B cell (primary cell): ENCODE measurements around the gene ELOVL1. TPM values are rescaled to one million over a fixed set of nuclear protein-coding genes. Genes with fewer than 3 reads are reported as not detected.
A peak's percentile ranks its signal among the peaks of the same experiment; 100 is the strongest.

Experiments
- ATAC-seq: fragments of 200-7000 bp; cut with Tn5 transposase; one replicate; pipeline ENCODE4 v1.10.0; 2021; ENCODE audit warnings: low read depth, mild to moderate bottlenecking, moderate number of reproducible peaks, moderate library complexity
- CTCF ChIA-PET: fragments of 350-600 bp; sonication (Branson Sonifier 250); formaldehyde crosslinking; loops from one replicate; lab custom pipeline; 2021; ENCODE audit warnings: antibody characterized with exemption, inconsistent platforms; lab: Charles Lee
- POLR2A ChIA-PET: fragments of 350-600 bp; sonication (Branson Sonifier 250); formaldehyde crosslinking; loops from one replicate; lab custom pipeline; 2021; ENCODE audit warnings: antibody characterized with exemption; lab: Charles Lee
- DNase-seq: peaks from one replicate; pipeline ENCODE4 v3.0.0; 2013
- H2AFZ ChIP-seq: 2 replicates; pipeline ENCODE4 v1.6.1; 2012; ENCODE audit warnings: mild to moderate bottlenecking, low read depth, low read length; ENCODE audit not compliant: insufficient read depth, poor library complexity, severe bottlenecking
- H3K27ac ChIP-seq, 2 donors: 1 replicate in 1 of 2; 2 replicates in 1 of 2; pipeline ENCODE4 v1.5.1; 2012 to 2013; ENCODE audit warnings: low read length in 2 of 2, mild to moderate bottlenecking in 2 of 2, moderate library complexity in 1 of 2
- H3K27me3 ChIP-seq, 4 experiments: fragments of 200-600 bp in 1 of 4; sonication (generic) in 1 of 4; replicated peaks in 1 of 4; 1 replicate in 2 of 4; 2 replicates in 2 of 4; pipeline versions ENCODE4 v1.6.1 to v1.7.0; 2013 to 2016; ENCODE audit warnings: low read length in 3 of 4, mild to moderate bottlenecking in 2 of 4, mixed read lengths in 1 of 4, moderate library complexity in 1 of 4; ENCODE audit not compliant: insufficient read depth in 4 of 4, control insufficient read depth in 3 of 4; ENCODE audit errors: control extremely low read depth in 1 of 4
- H3K36me3 ChIP-seq, 2 experiments: replicated peaks in 1 of 2; 1 replicate in 1 of 2; 2 replicates in 1 of 2; pipeline versions ENCODE4 v1.6.1 to v1.7.1; 2013; ENCODE audit warnings: low read length in 1 of 2; ENCODE audit not compliant: insufficient read depth in 2 of 2, control insufficient read depth in 1 of 2; ENCODE audit errors: control extremely low read depth in 1 of 2, extremely low read depth in 1 of 2
- H3K4me1 ChIP-seq, 2 donors: fragments of 200-600 bp in 1 of 2; sonication (generic) in 1 of 2; 1 replicate in 1 of 2; 2 replicates in 1 of 2; pipeline versions ENCODE4 v1.5.1 to v1.6.1; 2013 to 2017; ENCODE audit warnings: low read length in 2 of 2; ENCODE audit not compliant: control insufficient read depth in 2 of 2, insufficient read depth in 2 of 2
- H3K4me2 ChIP-seq: replicated peaks from 2 replicates; pipeline ENCODE3; 2012; ENCODE audit warnings: mild to moderate bottlenecking, low read depth, low read length; ENCODE audit not compliant: poor library complexity, severe bottlenecking
- H3K4me3 ChIP-seq, 5 experiments: fragments of 200-600 bp in 1 of 5; sonication (generic) in 1 of 5; 1 replicate in 3 of 5; 2 replicates in 2 of 5; pipeline versions ENCODE4 v1.5.1 to v1.7.0; 2011 to 2016; ENCODE audit warnings: low read length in 4 of 5, mild to moderate bottlenecking in 4 of 5, low read depth in 2 of 5, control low read depth in 1 of 5, moderate library complexity in 1 of 5; ENCODE audit not compliant: insufficient read depth in 1 of 5; ENCODE audit errors: control extremely low read depth in 1 of 5, extremely low read depth in 1 of 5
- H3K79me2 ChIP-seq: fragments of 200-600 bp; sonication (generic); one replicate; pipeline ENCODE4 v1.6.0; 2016; ENCODE audit warnings: low read length; ENCODE audit not compliant: control insufficient read depth, insufficient read depth
- H3K9ac ChIP-seq: fragments of 200-600 bp; sonication (generic); 2 replicates; pipeline ENCODE4 v1.6.1; 2017; ENCODE audit warnings: mild to moderate bottlenecking, low read length, moderate library complexity
- H3K9me3 ChIP-seq, 3 donors: one replicate each; pipeline versions ENCODE4 v1.6.1 to v1.7.1; 2013; ENCODE audit warnings: low read length in 2 of 3; ENCODE audit not compliant: control insufficient read depth in 2 of 3, insufficient read depth in 1 of 3; ENCODE audit errors: control extremely low read depth in 1 of 3
- H4K20me1 ChIP-seq: 2 replicates; pipeline ENCODE4 v1.6.0; 2012; ENCODE audit warnings: mild to moderate bottlenecking, low read length; ENCODE audit not compliant: insufficient read depth, control insufficient read depth, poor library complexity, severe bottlenecking
- H3K27ac Mint-ChIP-seq: one replicate; pipeline ENCODE4 v1.8.0; 2021; ENCODE audit warnings: mixed read lengths
- H3K27me3 Mint-ChIP-seq: one replicate; pipeline ENCODE4 v1.8.0; 2021; ENCODE audit warnings: mixed read lengths
- H3K4me1 Mint-ChIP-seq: one replicate; pipeline ENCODE4 v1.8.0; 2021; ENCODE audit warnings: mixed read lengths
- H3K4me3 Mint-ChIP-seq: one replicate; pipeline ENCODE4 v1.8.0; 2021; ENCODE audit warnings: mixed read lengths
- H3K9me3 Mint-ChIP-seq: one replicate; pipeline ENCODE4 v1.8.0; 2022; ENCODE audit warnings: mixed read lengths; ENCODE audit not compliant: insufficient read depth
- CTCF ChIP-seq: fragments of 200-600 bp; IDR thresholded peaks from one replicate; pipeline ENCODE4 v1.8.0; 2022; ENCODE audit warnings: antibody characterized with exemption, mild to moderate bottlenecking
- EZH2 ChIP-seq: IDR thresholded peaks from 2 replicates; pipeline ENCODE4 v1.6.1; 2012; ENCODE audit warnings: borderline replicate concordance, low read depth, mild to moderate bottlenecking, moderate library complexity, low read length; ENCODE audit not compliant: insufficient read depth, poor library complexity, severe bottlenecking
- WGBS: methylation state at CpG from one replicate; pipeline ENCODE4 v1.1.5; 2013; ENCODE audit warnings: missing lambda C conversion rate; ENCODE audit not compliant: insufficient coverage; 5-methylcytosine and 5-hydroxymethylcytosine counted together
- intact Hi-C: fragments of 100-400 bp; cut with micrococcal nuclease; formaldehyde crosslinking; loops from one replicate; pipeline ENCODE4 v1.10.0; 2022
- polyA plus RNA-seq: library from polyadenylated mRNA; depleted of rRNA; stranded (reverse); fragments of >200 nt; gene quantifications from 2 replicates; pipeline ENCODE4 v1.2.3, GENCODE V29; 2012
- total RNA-seq, 2 donors: library from RNA; stranded (reverse); fragments of 120-200 nt in 1 of 2; gene quantifications; 1 replicate in 1 of 2; 2 replicates in 1 of 2; pipeline versions ENCODE4 v1.2.3 to v1.2.4, GENCODE V29; 2013 to 2022

ELOVL1 gene
- total and polyA plus RNA-seq, 2 donors (not counting 1 experiment from before 2014, with no cell fraction given): 65.4 to 78.8 TPM

GRCh38 chr1:43358121-43358745, 9.6 kb downstream of the ELOVL1 start:
- H3K27ac Mint-ChIP-seq: peak overlapping the region; percentile 81
- ATAC-seq (no peak), DNase-seq (no peak)
- H3K79me2 ChIP-seq: peaks cover 5% of the 10 kb centered on the region
- POLR2A ChIA-PET: interaction anchor here (0.6 to 3.5 kb wide), 7 partner anchors 9 to 186 kb away, joined by 3 to 34 read pairs (median 6); partner anchors contain the start of genes CFAP57, EBNA1BP2, ELOVL1 and MED8
- H3K4me1 ChIP-seq: peaks cover 9 to 15% of the 10 kb centered on the region in 2 donors
- peak overlapping the region; percentile 85 for H3K4me2 ChIP-seq
- peaks cover 0 to 13% of the 10 kb centered on the region in 2 experiments for H3K36me3 ChIP-seq
- CTCF ChIA-PET: interaction anchor here (0.7 to 2.5 kb wide), 9 partner anchors 8 to 131 kb away, joined by 3 to 12 read pairs (median 4); partner anchors contain the start of gene ELOVL1
- WGBS: 1% methylated on average over 30 of the region's 33 CpGs
- H3K4me3 Mint-ChIP-seq: peak overlapping the region; percentile 89
- no peaks in the 10 kb centered on the region for H3K27me3 ChIP-seq
- TF ChIP-seq CTCF: peak; percentile 24
- no peak for TF ChIP-seq EZH2
- H3K9me3 ChIP-seq: no peaks in the 10 kb centered on the region
- peak overlapping the region; percentile 76 for H3K9ac ChIP-seq
- peak overlapping the region; percentile 48 to 79 for H3K27ac ChIP-seq
- intact Hi-C loops: loop anchor here (1.0 to 5.0 kb wide), 7 partner anchors 9 to 701 kb away; partner anchors contain the start of genes ELOVL1, IPO13, MED8 and PPIH
- H3K9me3 Mint-ChIP-seq: no peaks in the 10 kb centered on the region
- H3K4me3 ChIP-seq: peak overlapping the region; percentile 69 to 81 (median 73)
- H4K20me1 ChIP-seq: no peaks in the 10 kb centered on the region
- peaks cover 18% of the 10 kb centered on the region for H3K4me1 Mint-ChIP-seq
- H2AFZ ChIP-seq: peak overlapping the region; percentile 94
- no peaks in the 10 kb centered on the region for H3K27me3 Mint-ChIP-seq

- Mint-ChIP-seq H3K9me3 (no peaks in the 10 kb centered on the region), H3K4me3 (peak overlapping the region; percentile 10), H3K4me1 (peaks cover 18% of the 10 kb centered on the region), H3K27ac (no peak overlapping the region), H3K27me3 (no peaks in the 10 kb centered on the region)
- H3K4me2 ChIP-seq: no peak overlapping the region
- H3K9ac ChIP-seq: no peak overlapping the region
- H3K27ac ChIP-seq: no peak overlapping the region
- POLR2A ChIA-PET: interaction anchor here (0.8 to 3.5 kb wide), 2 partner anchors 10 to 185 kb away, joined by 5 to 34 read pairs; partner anchors contain the start of genes CFAP57, EBNA1BP2 and ELOVL1
- intact Hi-C loops: loop anchor here (5.0 kb wide), 2 partner anchors 510 to 700 kb away; partner anchors contain the start of genes PPIH and ZNF691
- ATAC-seq: no peak
- no peaks in the 10 kb centered on the region for H3K27me3 ChIP-seq
- H3K4me3 ChIP-seq: no peak overlapping the region
- WGBS: 100% methylated on average over 2 of the region's 4 CpGs
- peaks cover 5% of the 10 kb centered on the region for H3K79me2 ChIP-seq
- no peak for DNase-seq
- no peak for TF ChIP-seq CTCF
- no peak for TF ChIP-seq EZH2
- H3K4me1 ChIP-seq: peaks cover 9 to 15% of the 10 kb centered on the region in 2 donors
- H3K9me3 ChIP-seq: no peaks in the 10 kb centered on the region
- CTCF ChIA-PET: interaction anchor here (1.4 to 2.5 kb wide), 2 partner anchors 11 to 57 kb away, joined by 6 to 12 read pairs; partner anchors contain the start of gene ELOVL1
- no peaks in the 10 kb centered on the region for H4K20me1 ChIP-seq
- no peak overlapping the region for H2AFZ ChIP-seq
- peaks cover 0 to 8% of the 10 kb centered on the region in 2 experiments for H3K36me3 ChIP-seq
Observed at GRCh38 chr1:43357251-43357650, 10.6 kb downstream of the ELOVL1 start.
